GM21528 (cell line): ENCODE results near the gene TBC1D5.
"Not testable (repeated sequence)": the region's sequence is repeated elsewhere in the genome, so short reads cannot be mapped to it uniquely, and the experiment has no call there.

ENCODE experiments used
- ATAC-seq: cut with Tn5 transposase; IDR thresholded peaks from one replicate; pipeline ENCODE4 v1.9.1; 2021; ENCODE audit warnings: mild to moderate bottlenecking, moderate library complexity; ENCODE audit not compliant: unreplicated experiment, low FRiP score

Gene TBC1D5

GRCh38 chr3:17373304-17373703 is 369.1 kb downstream of the TBC1D5 start:
- ATAC-seq: no peak

- no peak for ATAC-seq
Measured at GRCh38 chr3:17372362-17373210, 369.8 kb downstream of the TBC1D5 start.

GRCh38 chr3:17369973-17370372 is 372.5 kb downstream of the TBC1D5 start:
- no peak for ATAC-seq

GRCh38 chr3:17367171-17367570 is 375.3 kb downstream of the TBC1D5 start:
- no peak for ATAC-seq

- no peak for ATAC-seq
Measured at GRCh38 chr3:17360991-17361390, 381.4 kb downstream of the TBC1D5 start.

- no peak for ATAC-seq
Measured at GRCh38 chr3:17359911-17360310, 382.5 kb downstream of the TBC1D5 start.

- no peak for ATAC-seq
Measured at GRCh38 chr3:17357035-17357710, 385.3 kb downstream of the TBC1D5 start.

- ATAC-seq: no peak
Measured at GRCh38 chr3:17356585-17356984, 385.8 kb downstream of the TBC1D5 start.

GRCh38 chr3:17355591-17355990 is 386.8 kb downstream of the TBC1D5 start:
- ATAC-seq: no peak

- no peak for ATAC-seq
Measured at GRCh38 chr3:17354341-17354740, 388.1 kb downstream of the TBC1D5 start.

- ATAC-seq: no peak
Measured at GRCh38 chr3:17352620-17353019, 389.8 kb downstream of the TBC1D5 start.

GRCh38 chr3:17351193-17351592 is 391.2 kb downstream of the TBC1D5 start:
- not testable (repeated sequence) for ATAC-seq

GRCh38 chr3:17349093-17349492 is 393.3 kb downstream of the TBC1D5 start:
- peak; percentile 58 for ATAC-seq

GRCh38 chr3:17342119-17342518 is 400.3 kb downstream of the TBC1D5 start:
- ATAC-seq: no peak

GRCh38 chr3:17340693-17341092 is 401.7 kb downstream of the TBC1D5 start:
- no peak for ATAC-seq

- no peak for ATAC-seq
Measured at GRCh38 chr3:17340261-17340660, 402.2 kb downstream of the TBC1D5 start.

- ATAC-seq: no peak
Measured at GRCh38 chr3:17339132-17339575, 403.3 kb downstream of the TBC1D5 start.

- no peak for ATAC-seq
Measured at GRCh38 chr3:17336291-17336690, 406.1 kb downstream of the TBC1D5 start.

- ATAC-seq: no peak
Measured at GRCh38 chr3:17333893-17334292, 408.5 kb downstream of the TBC1D5 start.

GRCh38 chr3:17333446-17333845 is 409.0 kb downstream of the TBC1D5 start:
- no peak for ATAC-seq

- ATAC-seq: no peak
Measured at GRCh38 chr3:17330660-17331059, 411.8 kb downstream of the TBC1D5 start.

GRCh38 chr3:17329927-17330326 is 412.5 kb downstream of the TBC1D5 start:
- ATAC-seq: no peak
